C4-2B (cell line): ENCODE data around the gene RELN.

Experiments used
- ZFX ChIP-seq: fragments of 450-650 bp; IDR thresholded peaks from 2 replicates; pipeline ENCODE4 v1.6.1; 2017
- TF ChIP-seq, protein P1 (sequence below): fragments of 450-650 bp; conservative IDR thresholded peaks from 2 replicates; pipeline ENCODE4 v1.5.1; 2017; ENCODE audit warnings: mild to moderate bottlenecking

DNA sequence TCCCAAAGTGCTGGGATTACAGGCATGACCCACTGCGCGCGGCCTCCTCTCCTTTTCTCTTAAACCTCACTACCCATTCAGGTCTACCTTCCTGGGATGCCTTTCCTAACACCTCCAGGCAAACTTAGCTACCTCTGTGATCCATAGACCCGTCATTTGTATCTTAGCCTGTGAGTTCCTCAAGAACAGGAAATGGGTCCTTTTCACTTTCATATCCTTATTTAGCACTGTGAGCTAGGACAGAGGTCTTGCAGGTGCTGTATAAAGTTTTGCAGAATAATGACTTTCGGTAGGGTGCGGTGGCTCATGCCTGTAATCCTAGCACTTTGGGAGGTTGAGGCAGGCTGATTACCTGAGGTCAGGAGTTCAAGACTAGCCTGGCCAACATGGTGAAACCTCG is 215.7 kb downstream of the RELN start:
- TF ChIP-seq, protein P1, sequence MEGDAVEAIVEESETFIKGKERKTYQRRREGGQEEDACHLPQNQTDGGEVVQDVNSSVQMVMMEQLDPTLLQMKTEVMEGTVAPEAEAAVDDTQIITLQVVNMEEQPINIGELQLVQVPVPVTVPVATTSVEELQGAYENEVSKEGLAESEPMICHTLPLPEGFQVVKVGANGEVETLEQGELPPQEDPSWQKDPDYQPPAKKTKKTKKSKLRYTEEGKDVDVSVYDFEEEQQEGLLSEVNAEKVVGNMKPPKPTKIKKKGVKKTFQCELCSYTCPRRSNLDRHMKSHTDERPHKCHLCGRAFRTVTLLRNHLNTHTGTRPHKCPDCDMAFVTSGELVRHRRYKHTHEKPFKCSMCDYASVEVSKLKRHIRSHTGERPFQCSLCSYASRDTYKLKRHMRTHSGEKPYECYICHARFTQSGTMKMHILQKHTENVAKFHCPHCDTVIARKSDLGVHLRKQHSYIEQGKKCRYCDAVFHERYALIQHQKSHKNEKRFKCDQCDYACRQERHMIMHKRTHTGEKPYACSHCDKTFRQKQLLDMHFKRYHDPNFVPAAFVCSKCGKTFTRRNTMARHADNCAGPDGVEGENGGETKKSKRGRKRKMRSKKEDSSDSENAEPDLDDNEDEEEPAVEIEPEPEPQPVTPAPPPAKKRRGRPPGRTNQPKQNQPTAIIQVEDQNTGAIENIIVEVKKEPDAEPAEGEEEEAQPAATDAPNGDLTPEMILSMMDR, result no peak
- TF ChIP-seq ZFX, result no peak
